Measurements from ENCODE around the gene TRMT112. TPM values are rescaled to one million over a fixed set of nuclear protein-coding genes. Genes with fewer than 3 reads are reported as not detected.
"Not testable (repeated sequence)": the region's sequence is repeated elsewhere in the genome, so short reads cannot be mapped to it uniquely, and the experiment has no call there.

TRMT112 gene
- polyA plus RNA-seq, 1 experiment = 154 TPM

DNA sequence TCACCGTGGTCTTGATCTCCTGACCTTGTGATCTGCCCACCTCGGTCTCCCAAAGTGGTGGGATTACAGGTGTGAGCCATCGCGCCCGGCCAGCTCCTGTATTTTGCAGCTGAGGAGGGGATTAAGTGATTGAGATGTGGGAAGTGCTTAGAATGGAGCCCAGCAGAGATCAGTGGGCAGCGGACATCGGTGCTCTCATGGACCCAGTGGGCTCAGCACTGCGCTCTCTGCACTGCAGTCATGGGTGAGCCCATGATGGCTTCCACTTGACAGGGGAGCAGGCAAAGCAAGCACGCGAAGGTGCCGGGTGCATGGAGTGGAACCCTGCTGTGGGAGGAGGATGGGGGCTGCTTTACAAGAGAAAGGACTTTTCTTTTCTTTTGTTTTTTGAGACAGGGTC lies 13.5 kb upstream of the TRMT112 start:
- TF ChIP-seq, protein P1, sequence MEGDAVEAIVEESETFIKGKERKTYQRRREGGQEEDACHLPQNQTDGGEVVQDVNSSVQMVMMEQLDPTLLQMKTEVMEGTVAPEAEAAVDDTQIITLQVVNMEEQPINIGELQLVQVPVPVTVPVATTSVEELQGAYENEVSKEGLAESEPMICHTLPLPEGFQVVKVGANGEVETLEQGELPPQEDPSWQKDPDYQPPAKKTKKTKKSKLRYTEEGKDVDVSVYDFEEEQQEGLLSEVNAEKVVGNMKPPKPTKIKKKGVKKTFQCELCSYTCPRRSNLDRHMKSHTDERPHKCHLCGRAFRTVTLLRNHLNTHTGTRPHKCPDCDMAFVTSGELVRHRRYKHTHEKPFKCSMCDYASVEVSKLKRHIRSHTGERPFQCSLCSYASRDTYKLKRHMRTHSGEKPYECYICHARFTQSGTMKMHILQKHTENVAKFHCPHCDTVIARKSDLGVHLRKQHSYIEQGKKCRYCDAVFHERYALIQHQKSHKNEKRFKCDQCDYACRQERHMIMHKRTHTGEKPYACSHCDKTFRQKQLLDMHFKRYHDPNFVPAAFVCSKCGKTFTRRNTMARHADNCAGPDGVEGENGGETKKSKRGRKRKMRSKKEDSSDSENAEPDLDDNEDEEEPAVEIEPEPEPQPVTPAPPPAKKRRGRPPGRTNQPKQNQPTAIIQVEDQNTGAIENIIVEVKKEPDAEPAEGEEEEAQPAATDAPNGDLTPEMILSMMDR (IDR thresholded peaks at IDR 0.05; ENCODE audit: insufficient read depth, low read depth, low read length) = no peak
- no peak overlapping the region for H3K4me3 ChIP-seq (ENCODE audit: low read depth, low read length)
- DNase-seq (ENCODE audit: low read depth) = no peak
- H3K27me3 ChIP-seq (ENCODE audit: control insufficient read depth, insufficient read depth, low read length) = no peaks in the 10 kb centered on the region
- POLR2A ChIA-PET = no interaction called here
- no peaks in the 10 kb centered on the region for H3K36me3 ChIP-seq (ENCODE audit: control insufficient read depth, insufficient read depth, low read length)
- CTCF ChIA-PET = interaction anchor here (0.8 to 3.1 kb wide), 12 partner anchors 8 to 126 kb away, joined by 3 to 28 read pairs (median 5); partner anchors contain the start of genes CCDC88B and PLCB3

DNA sequence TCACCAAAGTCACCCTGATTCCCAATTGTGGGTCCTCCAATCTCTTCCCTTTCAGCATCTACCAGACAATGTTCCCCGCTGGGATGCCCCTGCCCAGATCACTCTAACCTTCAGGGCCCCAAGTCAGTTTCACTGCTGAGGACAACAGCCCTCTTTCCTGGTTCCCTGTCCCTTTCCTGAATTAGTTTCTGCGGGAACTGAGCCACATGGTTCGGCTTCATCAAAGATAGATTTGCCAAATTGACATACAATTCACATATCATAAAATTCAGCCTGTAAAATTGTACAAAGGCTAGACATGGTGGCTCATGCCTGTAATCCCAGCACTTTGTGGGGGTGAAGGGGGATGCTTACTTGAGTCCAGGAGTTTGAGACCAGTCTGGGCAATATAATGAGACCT lies 10.6 kb upstream of the TRMT112 start:
- no peak overlapping the region for H3K4me3 ChIP-seq (ENCODE audit: low read depth, low read length)
- TF ChIP-seq, protein P1 (IDR thresholded peaks at IDR 0.05; ENCODE audit: insufficient read depth, low read depth, low read length) = no peak
- DNase-seq (ENCODE audit: low read depth) = no peak
- ChIA-PET CTCF (no interaction called here), POLR2A (no interaction called here)
- no peaks in the 10 kb centered on the region for H3K27me3 ChIP-seq (ENCODE audit: control insufficient read depth, insufficient read depth, low read length)
- H3K36me3 ChIP-seq (ENCODE audit: control insufficient read depth, insufficient read depth, low read length) = peaks cover 2% of the 10 kb centered on the region; the same call in 1 of the 2 replicates

DNA sequence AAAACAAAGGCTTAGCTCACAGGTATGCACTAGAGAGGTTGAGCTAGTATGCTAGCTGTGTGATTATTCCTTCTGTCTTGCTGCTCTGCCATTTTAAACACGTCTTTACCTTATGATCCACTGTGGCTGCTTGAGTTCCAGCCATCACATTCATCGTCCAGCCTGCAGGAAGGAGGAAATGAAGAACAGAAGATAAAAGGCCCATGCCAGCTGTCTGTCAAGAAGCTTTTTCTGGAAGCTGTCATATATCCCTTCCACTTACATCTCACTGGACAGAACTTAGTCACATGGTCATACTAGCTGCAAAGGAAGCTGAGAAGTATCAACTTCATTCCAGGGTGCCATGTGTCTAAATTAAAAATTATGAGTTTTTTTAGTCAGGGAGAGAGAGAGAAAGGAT lies 10.0 kb upstream of the TRMT112 start:
- POLR2A ChIA-PET = no interaction called here
- TF ChIP-seq, protein P1 (IDR thresholded peaks at IDR 0.05; ENCODE audit: insufficient read depth, low read depth, low read length) = no peak
- H3K36me3 ChIP-seq (ENCODE audit: control insufficient read depth, insufficient read depth, low read length) = peaks cover 6% of the 10 kb centered on the region
- no peak overlapping the region for H3K4me3 ChIP-seq (ENCODE audit: low read depth, low read length)
- H3K27me3 ChIP-seq (ENCODE audit: control insufficient read depth, insufficient read depth, low read length) = no peaks in the 10 kb centered on the region
- CTCF ChIA-PET = interaction anchor here (0.8 to 0.9 kb wide), 2 partner anchors 14 to 23 kb away, joined by 3 read pairs; no protein-coding TSS in a partner anchor
- no peak for DNase-seq (ENCODE audit: low read depth)

DNA sequence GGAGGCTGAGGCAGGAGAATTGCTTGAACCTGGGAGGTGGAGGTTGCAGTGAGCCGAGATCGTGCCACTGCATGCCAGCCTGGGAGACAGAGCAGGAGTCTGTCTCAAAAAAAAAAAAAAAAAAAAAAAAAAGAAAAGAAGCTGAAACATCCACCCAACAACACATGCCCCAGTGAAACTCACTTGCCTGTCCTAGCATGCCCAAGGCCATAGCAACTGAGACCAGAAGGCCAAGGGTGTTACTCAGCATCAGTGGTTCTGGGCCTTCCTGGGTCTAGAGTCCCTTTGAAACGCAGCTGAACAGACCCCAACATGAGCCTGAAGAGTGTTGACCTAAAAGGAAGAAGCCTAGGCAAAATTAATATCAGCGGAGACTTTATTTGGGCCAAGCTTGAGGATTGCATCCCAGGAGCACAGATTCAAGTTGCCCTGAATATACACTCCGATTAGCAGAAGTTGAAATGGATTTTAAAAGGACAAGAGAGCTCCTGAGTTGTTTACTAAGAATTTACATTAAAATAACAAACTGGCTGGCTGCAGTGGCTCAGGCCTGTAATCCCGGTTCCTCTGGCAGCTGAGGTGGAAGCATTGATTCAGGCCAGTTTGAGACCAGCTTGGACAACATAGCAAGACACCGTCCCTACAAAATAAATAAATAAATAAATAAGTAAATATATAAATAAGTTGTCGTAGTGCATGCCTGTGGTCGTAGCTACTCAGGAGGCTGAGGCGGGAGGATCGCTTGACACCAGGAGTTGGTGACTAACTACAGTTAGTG lies 7.5 kb upstream of the TRMT112 start:
- TF ChIP-seq, protein P1 (IDR thresholded peaks at IDR 0.05; ENCODE audit: insufficient read depth, low read depth, low read length) = no peak
- Histone ChIP-seq H3K36me3 (ENCODE audit: control insufficient read depth, insufficient read depth, low read length) (peaks cover 15% of the 10 kb centered on the region), H3K4me3 (ENCODE audit: low read depth, low read length) (no peak overlapping the region), H3K27me3 (ENCODE audit: control insufficient read depth, insufficient read depth, low read length) (no peaks in the 10 kb centered on the region)
- POLR2A ChIA-PET = interaction anchor here (0.7 kb wide), 1 partner anchor 18 kb away, joined by 10 read pairs; no protein-coding TSS in a partner anchor
- DNase-seq (ENCODE audit: low read depth) = no peak
- CTCF ChIA-PET = interaction anchor here (0.8 to 1.6 kb wide), 5 partner anchors 9 to 32 kb away, joined by 3 to 5 read pairs (median 3); no protein-coding TSS in a partner anchor

DNA sequence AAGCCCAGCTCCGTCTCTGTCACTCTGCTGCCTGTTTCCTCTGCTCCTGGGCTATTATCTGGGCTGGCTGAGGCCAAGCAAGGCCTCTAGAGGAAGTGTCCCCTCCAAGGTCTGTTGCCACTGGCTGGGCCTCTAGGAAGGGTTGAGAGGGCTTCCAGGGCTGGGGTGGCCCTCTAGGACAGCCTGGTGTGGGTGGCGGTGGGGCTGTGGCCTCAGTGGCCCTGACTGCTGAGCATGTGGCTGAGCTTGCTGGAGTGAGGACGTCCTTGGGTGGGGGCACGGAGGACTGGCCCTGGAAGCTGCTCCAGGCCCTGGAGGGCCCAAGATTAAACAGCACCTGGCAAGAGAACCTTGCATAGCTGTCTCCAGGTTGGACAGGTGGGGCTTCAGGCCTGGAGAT lies 6.6 kb upstream of the TRMT112 start:
- CTCF ChIA-PET = interaction anchor here (1.5 to 1.6 kb wide), 3 partner anchors 10 to 31 kb away, joined by 3 to 5 read pairs (median 5); no protein-coding TSS in a partner anchor
- DNase-seq (ENCODE audit: low read depth); H3K4me3 ChIP-seq (ENCODE audit: low read depth, low read length); H3K27me3 ChIP-seq (ENCODE audit: control insufficient read depth, insufficient read depth, low read length); POLR2A ChIA-PET: not testable (repeated sequence)
- peaks cover 15% of the 10 kb centered on the region for H3K36me3 ChIP-seq (ENCODE audit: control insufficient read depth, insufficient read depth, low read length)
